ENCODE data around the gene SDK1.

DNA sequence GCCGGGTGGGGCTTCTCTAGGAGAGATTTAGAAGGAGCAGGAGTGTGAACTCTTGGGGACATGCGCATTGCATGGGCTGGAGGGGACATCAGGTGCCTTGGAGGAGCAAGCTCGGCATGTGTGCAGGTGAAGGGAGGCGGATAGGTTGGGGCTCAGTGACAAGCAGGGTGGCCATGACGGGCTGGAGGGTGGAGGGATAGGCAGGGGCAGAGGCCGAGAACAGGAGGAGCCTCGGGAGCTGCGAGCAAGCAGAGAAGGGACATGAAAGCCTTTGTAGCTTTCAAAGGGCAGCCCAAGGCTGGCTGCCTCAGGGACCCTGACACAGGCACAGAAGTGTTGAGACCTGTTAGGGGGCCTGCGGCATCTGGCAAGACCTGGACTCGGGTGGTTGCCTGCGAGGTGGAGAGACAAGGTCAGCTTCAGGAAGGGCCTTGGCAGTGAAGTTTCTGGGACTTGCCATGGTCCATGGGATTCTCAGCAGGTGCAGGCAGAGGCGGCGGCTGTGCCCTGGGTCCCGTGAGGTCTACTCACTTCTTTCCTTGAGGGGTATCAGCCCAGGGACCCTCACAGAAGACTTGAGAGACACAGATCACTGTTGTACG is 664.8 kb downstream of the SDK1 start:
- no peak for TF ChIP-seq EP300 (IDR thresholded peaks at IDR 0.05)
- TF ChIP-seq RAD21 (conservative IDR thresholded peaks at IDR 0.05 in 1 of 2, IDR thresholded peaks at IDR 0.05 in 1 of 2): no peak
- no peak for TF ChIP-seq POLR2A (IDR thresholded peaks at IDR 0.05; ENCODE audit: low read length)
- TF ChIP-seq, protein P1, sequence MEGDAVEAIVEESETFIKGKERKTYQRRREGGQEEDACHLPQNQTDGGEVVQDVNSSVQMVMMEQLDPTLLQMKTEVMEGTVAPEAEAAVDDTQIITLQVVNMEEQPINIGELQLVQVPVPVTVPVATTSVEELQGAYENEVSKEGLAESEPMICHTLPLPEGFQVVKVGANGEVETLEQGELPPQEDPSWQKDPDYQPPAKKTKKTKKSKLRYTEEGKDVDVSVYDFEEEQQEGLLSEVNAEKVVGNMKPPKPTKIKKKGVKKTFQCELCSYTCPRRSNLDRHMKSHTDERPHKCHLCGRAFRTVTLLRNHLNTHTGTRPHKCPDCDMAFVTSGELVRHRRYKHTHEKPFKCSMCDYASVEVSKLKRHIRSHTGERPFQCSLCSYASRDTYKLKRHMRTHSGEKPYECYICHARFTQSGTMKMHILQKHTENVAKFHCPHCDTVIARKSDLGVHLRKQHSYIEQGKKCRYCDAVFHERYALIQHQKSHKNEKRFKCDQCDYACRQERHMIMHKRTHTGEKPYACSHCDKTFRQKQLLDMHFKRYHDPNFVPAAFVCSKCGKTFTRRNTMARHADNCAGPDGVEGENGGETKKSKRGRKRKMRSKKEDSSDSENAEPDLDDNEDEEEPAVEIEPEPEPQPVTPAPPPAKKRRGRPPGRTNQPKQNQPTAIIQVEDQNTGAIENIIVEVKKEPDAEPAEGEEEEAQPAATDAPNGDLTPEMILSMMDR (IDR thresholded peaks at IDR 0.05): no peak
- no peak for TF ChIP-seq ESRRA (IDR thresholded peaks at IDR 0.05; ENCODE audit: borderline replicate concordance, low read length)
- no peak for TF ChIP-seq MAX (IDR thresholded peaks at IDR 0.05)
- TF ChIP-seq RFX5 (IDR thresholded peaks at IDR 0.05): no peak
- no peak for TF ChIP-seq SMC3 (IDR thresholded peaks at IDR 0.05)
- no peak for TF ChIP-seq CHD2 (IDR thresholded peaks at IDR 0.05; ENCODE audit: low read length, partially characterized antibody)
- no peak for TF ChIP-seq MAFK (IDR thresholded peaks at IDR 0.05; ENCODE audit: partially characterized antibody)
- no peak for TF ChIP-seq RCOR1 (IDR thresholded peaks at IDR 0.05; ENCODE audit: low read depth, low read length)
- TF ChIP-seq RNF2 (IDR thresholded peaks at IDR 0.05; ENCODE audit: borderline replicate concordance, low read depth): no peak
- TF ChIP-seq CBX2 (IDR thresholded peaks at IDR 0.05; ENCODE audit: borderline replicate concordance, low read depth): no peak
- no peak for TF ChIP-seq MAZ (IDR thresholded peaks at IDR 0.05; ENCODE audit: borderline replicate concordance, low read depth, low read length)

Data from A549 (cell line).